NCI-H526 (cell line): ENCODE data around the gene IQCB1.
"Not testable (repeated sequence)": the region's sequence is repeated elsewhere in the genome, so short reads cannot be mapped to it uniquely, and the experiment has no call there.

Experiments used
- DNase-seq, 2 experiments: peaks; one replicate each; lab custom pipeline; 2025; lab: John Stamatoyannopoulos, UW

Gene IQCB1

DNA sequence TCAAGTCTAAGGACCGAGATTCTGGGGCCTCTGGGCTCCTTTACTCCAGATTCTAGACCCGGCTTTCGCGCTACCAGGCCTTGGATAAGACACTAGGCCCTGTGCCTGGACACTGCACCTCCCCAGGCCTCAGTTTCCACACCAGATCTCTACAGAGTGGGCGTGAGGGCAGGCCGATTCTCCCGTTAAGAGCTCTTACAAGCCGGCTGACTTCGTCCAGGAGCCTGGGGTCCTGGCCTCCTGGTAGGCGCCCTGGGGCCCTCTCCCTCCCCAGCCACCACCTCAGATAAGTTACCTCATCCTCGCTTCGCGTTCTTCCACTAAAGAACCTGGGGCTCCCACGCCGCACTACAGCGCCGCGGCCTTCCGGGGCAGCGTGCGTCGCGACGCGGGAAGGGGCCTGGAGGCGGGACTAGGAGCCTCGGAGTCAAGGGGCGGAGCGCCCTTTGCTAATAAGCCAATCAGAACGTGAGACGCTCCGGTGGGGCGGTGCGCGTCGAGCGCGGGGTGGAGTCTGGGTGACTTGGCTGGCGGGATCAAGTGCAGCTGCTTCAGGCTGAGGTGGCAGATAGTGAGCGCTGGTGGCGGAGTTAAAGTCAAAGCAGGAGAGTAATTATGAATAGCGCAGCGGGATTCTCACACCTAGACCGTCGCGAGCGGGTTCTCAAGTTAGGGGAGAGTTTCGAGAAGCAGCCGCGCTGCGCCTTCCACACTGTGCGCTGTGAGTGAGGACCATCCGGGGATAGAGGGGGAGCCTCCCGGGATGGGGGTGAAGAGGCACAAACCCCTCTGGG, at the start of gene IQCB1, which contains the start of gene EAF2:
TSS of gene IQCB1 (minus strand) at position 390 of the 794 bp plus-strand sequence. CDS start 6,100 bp downstream, outside the sequence.
TSS of gene EAF2 (plus strand) at position 539 of the 794 bp plus-strand sequence. CDS start at position 616, 77 bp downstream.
- DNase-seq, result peak; percentile 88 to 99

DNA sequence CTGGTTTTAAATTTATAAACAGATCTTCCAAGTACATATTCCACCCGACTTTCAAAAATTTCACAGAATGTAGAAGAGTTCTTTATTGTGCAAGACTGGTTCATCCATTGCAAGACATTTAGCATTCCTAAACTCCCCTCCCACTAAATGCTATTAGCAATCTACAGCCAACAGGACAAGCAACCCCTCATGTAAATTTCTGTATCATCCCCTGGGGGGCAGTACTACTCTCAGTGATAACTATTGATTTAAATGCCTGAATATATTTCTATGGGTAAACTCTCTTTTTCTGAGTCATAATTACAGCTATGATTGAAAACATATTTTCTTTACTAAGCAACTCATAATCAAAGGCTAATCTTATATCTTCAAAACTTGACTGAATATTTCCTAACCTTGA, 48.6 kb upstream of the IQCB1 start:
- peak in 1 of 2 experiments; percentile 38 for DNase-seq

- DNase-seq, result no peak
Observed at GRCh38 chr3:121878411-121878810, 43.6 kb upstream of the IQCB1 start.

GRCh38 chr3:121871430-121871829, 36.6 kb upstream of the IQCB1 start:
- DNase-seq, result no peak

- no peak for DNase-seq
Observed at GRCh38 chr3:121870717-121871116, 35.9 kb upstream of the IQCB1 start.

DNA sequence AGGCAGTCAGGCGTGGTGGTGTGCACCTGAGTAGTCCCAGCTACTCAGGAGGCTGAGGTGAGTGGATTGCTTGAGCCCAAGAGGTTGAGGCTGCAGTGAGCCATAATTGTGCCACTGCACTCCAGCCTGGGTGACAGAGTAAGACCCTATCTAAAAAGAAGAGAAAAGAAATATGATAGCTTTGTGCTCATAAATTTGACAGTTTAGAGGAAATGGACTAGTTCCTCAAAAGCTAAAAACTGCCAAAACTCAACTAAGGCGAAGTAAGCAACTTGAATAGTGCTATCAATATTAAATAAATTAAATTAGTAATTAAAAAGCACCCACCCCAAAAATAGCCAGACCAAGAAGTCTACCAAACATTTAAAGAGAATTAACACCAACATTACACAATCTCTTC, 34.9 kb upstream of the IQCB1 start:
- no peak for DNase-seq

DNA sequence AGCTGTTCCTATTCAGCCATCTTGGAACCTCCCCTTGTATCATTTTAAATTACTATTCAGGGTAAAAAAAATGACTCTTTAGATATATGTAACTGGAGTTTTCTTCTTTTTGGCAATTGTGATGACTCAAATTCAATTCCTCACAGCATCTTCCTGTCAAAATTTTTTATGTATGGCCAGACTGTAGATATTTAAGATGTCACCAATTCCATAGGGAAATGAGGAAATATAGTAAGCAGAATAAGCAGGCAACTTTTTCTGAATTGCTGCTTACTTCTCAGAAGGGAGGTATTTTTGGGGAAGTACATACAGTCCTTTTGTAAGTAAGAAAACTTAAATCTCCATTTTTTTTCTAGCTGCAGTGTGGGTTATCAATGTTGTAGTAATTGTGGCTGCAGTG, 28.9 kb upstream of the IQCB1 start:
- DNase-seq, result no peak

- not testable (repeated sequence) for DNase-seq
Observed at GRCh38 chr3:121863247-121863646, 28.4 kb upstream of the IQCB1 start.

- DNase-seq, result not testable (repeated sequence)
Observed at GRCh38 chr3:121857778-121858177, 22.9 kb upstream of the IQCB1 start.

- DNase-seq, result peak; percentile 13 to 70
Observed at GRCh38 chr3:121855555-121855954, 20.7 kb upstream of the IQCB1 start.

- no peak for DNase-seq
Observed at GRCh38 chr3:121852256-121852655, 17.4 kb upstream of the IQCB1 start.

- no peak for DNase-seq
Observed at GRCh38 chr3:121844892-121845291, 10.0 kb upstream of the IQCB1 start.

GRCh38 chr3:121839962-121840361, 5.1 kb upstream of the IQCB1 start:
- no peak for DNase-seq

GRCh38 chr3:121836481-121836880, 1.6 kb upstream of the IQCB1 start:
- DNase-seq, result no peak

DNA sequence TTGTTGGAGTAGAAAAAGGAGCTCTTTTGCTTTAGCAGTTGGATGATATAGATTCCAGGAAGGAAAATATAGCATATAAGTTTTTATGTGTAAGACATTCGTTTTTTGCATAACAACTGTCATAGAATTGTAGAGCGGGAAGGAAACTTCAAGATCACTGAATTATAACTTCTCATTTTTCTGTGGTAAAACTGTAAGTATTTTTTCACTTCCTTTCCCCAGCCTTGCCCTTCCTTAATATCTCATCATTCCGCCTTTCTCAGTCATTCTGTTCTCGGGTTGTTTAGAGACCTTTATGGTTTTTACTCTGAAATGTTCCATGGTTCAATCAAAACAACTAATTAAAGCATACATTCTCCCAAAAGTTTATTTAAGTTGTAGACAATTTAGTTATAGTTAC, 1.2 kb upstream of the IQCB1 start:
- DNase-seq, result no peak

GRCh38 chr3:121835465-121835801, 573 bp upstream of the IQCB1 start:
- peak in 1 of 2 experiments; percentile 67 for DNase-seq

DNA sequence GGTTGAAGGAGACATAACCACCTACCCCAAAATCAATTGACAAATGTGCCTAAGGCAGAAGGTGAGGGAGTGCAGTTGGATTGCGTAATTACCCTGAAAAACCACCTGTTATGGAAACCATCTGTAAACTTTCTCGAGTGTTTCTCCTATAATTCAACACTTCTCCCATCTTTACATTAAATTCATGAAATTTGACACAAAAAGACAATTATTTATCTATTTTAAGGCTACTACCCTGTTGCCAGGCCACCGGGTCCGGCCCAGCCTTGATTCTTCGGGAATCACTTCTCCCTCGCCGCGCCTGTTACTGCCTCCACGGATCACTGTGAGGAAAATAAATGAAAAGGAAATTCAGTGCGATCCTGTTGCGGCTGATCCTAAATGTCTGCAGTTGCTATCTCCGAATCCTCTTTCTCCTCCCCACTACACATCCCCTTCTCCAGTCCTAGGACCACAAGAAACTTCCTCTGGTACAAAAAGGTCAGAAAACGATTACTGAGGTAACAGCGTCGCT, 646 bp downstream of the IQCB1 start:
- peak in 1 of 2 experiments; percentile 53 for DNase-seq

DNA sequence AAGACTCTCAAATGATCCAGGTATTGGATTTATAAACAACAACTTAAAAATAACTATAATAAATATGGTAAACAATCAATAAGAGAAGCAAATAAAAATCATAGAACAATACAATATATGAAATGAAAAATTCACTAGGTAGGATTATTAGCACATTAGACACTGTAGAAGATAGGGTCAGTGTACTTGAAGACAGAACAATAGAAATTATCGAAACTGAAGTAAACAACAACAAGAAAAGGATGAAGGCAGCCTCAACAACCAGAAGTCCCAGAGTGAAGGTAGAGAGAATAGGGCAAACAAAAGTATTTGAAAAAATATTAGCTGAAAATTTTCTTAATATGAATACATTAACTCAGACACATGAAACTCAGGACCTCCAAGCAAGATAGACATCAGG, 11.9 kb downstream of the IQCB1 start:
- no peak for DNase-seq

DNA sequence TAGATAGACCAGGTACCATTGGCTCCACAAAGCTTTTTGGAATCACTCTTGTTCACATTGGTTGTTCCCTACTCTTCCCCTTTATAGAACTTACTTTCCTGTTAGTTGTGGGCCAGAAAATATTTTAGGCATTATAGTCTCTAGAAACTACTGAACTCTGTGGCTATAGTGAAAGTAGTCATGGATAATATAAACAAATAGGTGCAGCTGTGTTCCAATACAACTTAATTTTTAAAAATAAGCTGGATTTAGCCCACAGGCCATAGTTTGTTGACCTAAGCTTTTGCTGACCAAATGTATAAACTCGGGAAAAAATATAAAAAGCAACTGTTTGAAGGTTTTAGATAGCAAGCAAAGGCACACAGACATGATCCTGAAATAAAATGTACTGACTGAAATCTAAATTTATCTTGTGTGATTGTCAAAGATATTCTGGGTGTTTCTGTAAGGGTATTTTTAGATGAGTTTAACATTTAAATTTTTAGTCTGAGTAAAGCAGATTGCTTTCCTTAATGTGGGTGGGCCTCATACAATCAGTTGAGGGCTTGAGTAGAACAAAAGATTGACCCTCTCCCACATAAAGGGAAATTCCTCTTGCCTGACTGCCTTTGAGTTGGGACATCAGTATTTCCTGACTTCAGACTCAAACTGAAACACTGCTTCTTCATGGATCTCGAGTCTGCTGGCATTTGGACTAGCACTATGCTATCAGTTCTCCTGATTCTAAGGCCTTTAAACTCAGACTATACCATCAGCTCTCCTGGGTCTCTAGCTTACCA, 13.2 kb downstream of the IQCB1 start:
- no peak for DNase-seq

- DNase-seq, result no peak
Observed at GRCh38 chr3:121819236-121819635, 15.6 kb downstream of the IQCB1 start.

- DNase-seq, result no peak
Observed at GRCh38 chr3:121818578-121818977, 16.3 kb downstream of the IQCB1 start.

DNA sequence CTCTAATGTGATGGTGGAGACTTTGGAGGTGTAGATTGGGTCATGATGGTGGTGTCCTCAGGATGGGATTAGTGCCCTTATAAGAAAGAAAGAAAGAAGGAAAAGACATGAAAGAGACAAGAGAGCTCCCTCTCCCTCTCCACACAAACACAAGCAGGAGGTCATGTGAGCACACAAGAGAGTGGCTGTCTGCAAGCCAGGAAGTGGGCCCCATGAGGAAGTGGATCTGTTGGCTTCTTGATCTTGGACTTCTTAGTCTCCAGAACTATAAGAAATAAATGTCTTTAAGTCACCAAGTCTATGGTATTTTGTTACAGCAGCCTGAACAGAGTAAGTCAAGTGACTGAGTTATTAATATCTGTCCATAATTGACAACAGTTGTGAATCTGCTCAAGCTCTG, 17.1 kb downstream of the IQCB1 start:
- no peak for DNase-seq

- DNase-seq, result peak in 1 of 2 experiments; percentile 22
Observed at GRCh38 chr3:121809249-121809648, 25.6 kb downstream of the IQCB1 start.
